H9 (cell line): ENCODE results near the gene RHOH. TPM values are rescaled to one million over a fixed set of nuclear protein-coding genes. Genes with fewer than 3 reads are reported as not detected.

Source experiments
- DNase-seq: peaks from one replicate; pipeline ENCODE4 v3.0.0-alpha.2; 2017
- H2AFZ ChIP-seq: one replicate; pipeline ENCODE4 v1.6.1; 2013; ENCODE audit warnings: mild to moderate bottlenecking, low read length, control low read depth, moderate library complexity
- H2AK5ac ChIP-seq: 2 replicates; pipeline ENCODE4 v1.6.1; 2013; ENCODE audit warnings: low read length, control low read depth, mixed read lengths; ENCODE audit not compliant: insufficient read length
- H2BK120ac ChIP-seq: one replicate; pipeline ENCODE4 v1.6.1; 2013; ENCODE audit warnings: low read depth, mild to moderate bottlenecking, low read length, control low read depth, inconsistent platforms; ENCODE audit not compliant: poor library complexity, severe bottlenecking
- H2BK12ac ChIP-seq: 2 replicates; pipeline ENCODE4 v1.6.1; 2013; ENCODE audit warnings: low read length, control low read depth, mixed read lengths, low read depth; ENCODE audit not compliant: insufficient read length
- H2BK15ac ChIP-seq: 2 replicates; pipeline ENCODE4 v1.6.1; 2013; ENCODE audit warnings: low read depth, low read length, control low read depth
- H2BK20ac ChIP-seq: one replicate; pipeline ENCODE4 v1.6.1; 2013; ENCODE audit warnings: low read depth, mild to moderate bottlenecking, low read length, control low read depth, inconsistent platforms; ENCODE audit not compliant: poor library complexity, severe bottlenecking
- H2BK5ac ChIP-seq: 2 replicates; pipeline ENCODE4 v1.6.1; 2013; ENCODE audit warnings: low read length, control low read depth, mixed read lengths; ENCODE audit not compliant: insufficient read length
- H3K14ac ChIP-seq: 2 replicates; pipeline ENCODE4 v1.6.1; 2013; ENCODE audit warnings: low read length, control low read depth; ENCODE audit not compliant: insufficient read depth
- H3K18ac ChIP-seq: 2 replicates; pipeline ENCODE4 v1.6.1; 2013; ENCODE audit warnings: low read depth, mild to moderate bottlenecking, mixed read lengths, low read length, control low read depth; ENCODE audit not compliant: insufficient read length
- H3K23ac ChIP-seq: 2 replicates; pipeline ENCODE4 v1.6.1; 2013; ENCODE audit warnings: low read length, control low read depth, mixed read lengths, low read depth; ENCODE audit not compliant: insufficient read length
- H3K23me2 ChIP-seq: 2 replicates; pipeline ENCODE4 v1.6.1; 2013; ENCODE audit warnings: low read depth, mild to moderate bottlenecking, mixed read lengths, low read length, control low read depth; ENCODE audit not compliant: insufficient read length, poor library complexity, severe bottlenecking
- H3K27ac ChIP-seq: 2 replicates; pipeline ENCODE4 v1.5.1; 2013; ENCODE audit warnings: low read length, control low read depth, mixed read lengths, low read depth; ENCODE audit not compliant: insufficient read length
- H3K27me3 ChIP-seq: 2 replicates; pipeline ENCODE4 v1.6.1; 2013; ENCODE audit warnings: low read length, control low read depth, inconsistent platforms; ENCODE audit not compliant: insufficient read depth
- H3K4ac ChIP-seq: 2 replicates; pipeline ENCODE4 v1.6.1; 2013; ENCODE audit warnings: low read depth, mild to moderate bottlenecking, control low read depth, inconsistent platforms, low read length, moderate library complexity
- H3K4me1 ChIP-seq: 2 replicates; pipeline ENCODE4 v1.6.1; 2013; ENCODE audit warnings: low read length, control low read depth, inconsistent platforms; ENCODE audit not compliant: insufficient read depth
- H3K4me2 ChIP-seq: 2 replicates; pipeline ENCODE4 v1.6.1; 2013; ENCODE audit warnings: low read length, control low read depth, mixed read lengths; ENCODE audit not compliant: insufficient read length, insufficient read depth
- H3K56ac ChIP-seq: 2 replicates; pipeline ENCODE4 v1.6.1; 2013; ENCODE audit warnings: low read depth, mild to moderate bottlenecking, mixed read lengths, low read length, control low read depth; ENCODE audit not compliant: insufficient read length
- H3K79me1 ChIP-seq: 2 replicates; pipeline ENCODE4 v1.6.1; 2013; ENCODE audit warnings: low read depth, mild to moderate bottlenecking, moderate library complexity, low read length, control low read depth, inconsistent platforms; ENCODE audit not compliant: insufficient read depth, poor library complexity, severe bottlenecking
- H3K79me2 ChIP-seq: 2 replicates; pipeline ENCODE4 v1.6.1; 2013; ENCODE audit warnings: low read length, control low read depth, inconsistent platforms; ENCODE audit not compliant: insufficient read depth
- H3K9ac ChIP-seq: 2 replicates; pipeline ENCODE4 v1.6.1; 2013; ENCODE audit warnings: low read length, control low read depth, mixed read lengths; ENCODE audit not compliant: insufficient read length; ENCODE audit errors: extremely low read depth
- H3K9me3 ChIP-seq: one replicate; pipeline ENCODE4 v1.6.1; 2013; ENCODE audit warnings: low read depth, low read length, inconsistent platforms; ENCODE audit not compliant: control insufficient read depth
- H3T11ph ChIP-seq: one replicate; pipeline ENCODE4 v1.6.1; 2013; ENCODE audit warnings: mild to moderate bottlenecking, low read length, control low read depth, inconsistent platforms
- H4K20me1 ChIP-seq: one replicate; pipeline ENCODE4 v1.6.1; 2013; ENCODE audit not compliant: control insufficient read depth, insufficient read length, insufficient read depth
- H4K5ac ChIP-seq: 2 replicates; pipeline ENCODE4 v1.6.1; 2013; ENCODE audit warnings: low read depth, mild to moderate bottlenecking, mixed read lengths, low read length, control low read depth; ENCODE audit not compliant: insufficient read length
- H4K8ac ChIP-seq: replicated peaks from 2 replicates; pipeline ENCODE4 v1.6.1; 2013; ENCODE audit warnings: low read length, control low read depth, mixed read lengths, low read depth; ENCODE audit not compliant: insufficient read length
- H4K91ac ChIP-seq: 2 replicates; pipeline ENCODE4 v1.6.1; 2013; ENCODE audit warnings: low read depth, mild to moderate bottlenecking, moderate library complexity, mixed read lengths, low read length, control low read depth; ENCODE audit not compliant: insufficient read length
- H3K27ac Mint-ChIP-seq, 3 experiments: 2 replicates in 2 of 3; 3 replicates in 1 of 3; pipeline ENCODE4 v1.8.0; 2020 to 2021; ENCODE audit warnings: mixed read lengths in 3 of 3, mild to moderate bottlenecking in 1 of 3, moderate library complexity in 1 of 3
- H3K27me3 Mint-ChIP-seq: 2 replicates; pipeline ENCODE4 v1.8.0; 2021; ENCODE audit warnings: low read depth, mild to moderate bottlenecking, moderate library complexity, mixed read lengths
- H3K36me3 Mint-ChIP-seq, 3 experiments: 2 replicates in 2 of 3; 3 replicates in 1 of 3; pipeline ENCODE4 v1.8.0; 2020 to 2021; ENCODE audit warnings: low read depth in 3 of 3, mixed read lengths in 3 of 3; ENCODE audit not compliant: insufficient read depth in 1 of 3
- H3K4me1 Mint-ChIP-seq, 2 experiments: 2 replicates each; pipeline ENCODE4 v1.8.0; 2020; ENCODE audit warnings: mixed read lengths in 2 of 2
- H3K4me3 Mint-ChIP-seq, 2 experiments: 2 replicates in 1 of 2; 3 replicates in 1 of 2; pipeline ENCODE4 v1.8.0; 2020 to 2021; ENCODE audit warnings: mild to moderate bottlenecking in 2 of 2, mixed read lengths in 2 of 2, moderate library complexity in 1 of 2
- H3K9me3 Mint-ChIP-seq, 2 experiments: 2 replicates in 1 of 2; 3 replicates in 1 of 2; pipeline ENCODE4 v1.8.0; 2020; ENCODE audit warnings: mild to moderate bottlenecking in 2 of 2, mixed read lengths in 2 of 2, moderate library complexity in 1 of 2
- CTCF ChIP-seq: fragments of 200-600 bp; sonication (generic); conservative IDR thresholded peaks from 3 replicates; pipeline ENCODE4 v1.8.0; 2021; ENCODE audit warnings: antibody characterized with exemption, mild to moderate bottlenecking
- WGBS: extraction: QIAGEN DNeasy Blood & Tissue Kit; methylation state at CpG from one replicate; pipeline ENCODE4 v1.1.7; 2013; ENCODE audit warnings: missing lambda C conversion rate, low lambda C conversion rate, mixed read lengths; ENCODE audit not compliant: insufficient read length; ENCODE audit errors: extremely low coverage; 5-methylcytosine and 5-hydroxymethylcytosine counted together
- total RNA-seq: library from RNA; stranded (reverse); gene quantifications from 2 replicates; pipeline ENCODE4 v1.2.1, GENCODE V29; 2021

The RHOH gene
- total RNA-seq, 1 experiment from 2014 or later, result 7.1 TPM

- H3K27me3 Mint-ChIP-seq, result no peaks in the 10 kb centered on the region
- Histone ChIP-seq H2BK12ac (no peak overlapping the region), H3K79me2 (no peaks in the 10 kb centered on the region), H3K14ac (no peak overlapping the region), H3K4ac (no peak overlapping the region), H4K91ac (no peak overlapping the region), H3K23ac (no peak overlapping the region), H2AK5ac (no peak overlapping the region), H3K4me1 (peaks cover 2% of the 10 kb centered on the region; the same call in 1 of the 2 replicates), H2BK5ac (no peak overlapping the region), H3T11ph (no peak overlapping the region), H3K18ac (no peak overlapping the region), H3K23me2 (no peaks in the 10 kb centered on the region), H2BK120ac (no peak overlapping the region), H3K4me2 (no peak overlapping the region), H2BK20ac (no peak overlapping the region), H4K5ac (no peak overlapping the region), H3K9ac (no peak overlapping the region), H3K9me3 (no peaks in the 10 kb centered on the region), H3K27me3 (no peaks in the 10 kb centered on the region), H2AFZ (no peak overlapping the region), H3K79me1 (no peaks in the 10 kb centered on the region), H3K27ac (no peak overlapping the region), H4K20me1 (no peaks in the 10 kb centered on the region), H3K56ac (no peak overlapping the region), H2BK15ac (no peak overlapping the region), H4K8ac (no peak overlapping the region)
- no peaks in the 10 kb centered on the region for H3K36me3 Mint-ChIP-seq
- no peak for TF ChIP-seq CTCF
- no peak overlapping the region for H3K4me3 Mint-ChIP-seq
- H3K9me3 Mint-ChIP-seq, result no peaks in the 10 kb centered on the region
- no peak for DNase-seq
- peak overlapping the region in 2 of 3 experiments; percentile 14 to 63; a peak in 2 of 7 replicates for H3K27ac Mint-ChIP-seq
- WGBS, result no CpG with 5 or more reads among the region's 5 CpGs
- H3K4me1 Mint-ChIP-seq, result peaks cover 42 to 53% of the 10 kb centered on the region in 2 experiments
Observed at GRCh38 chr4:40190465-40190864, 6.4 kb upstream of the RHOH start.
